Uterus (tissue), 4 donors: ENCODE results near the gene RTCB. TPM values are rescaled to one million over a fixed set of nuclear protein-coding genes. Genes with fewer than 3 reads are reported as not detected.

Experiments
- DNase-seq, 2 donors: peaks; one replicate each; pipeline ENCODE4 v3.0.0-alpha.2; 2019 to 2020
- H3K27ac ChIP-seq, 2 donors: fragments of 200-600 bp; sonication (generic); 1 replicate in 1 of 2; 2 replicates in 1 of 2; pipeline ENCODE4 v1.5.1; 2016 to 2018
- H3K27me3 ChIP-seq, 2 donors: fragments of 200-600 bp; sonication (generic); one replicate each; pipeline ENCODE4 v1.5.1; 2018 to 2019; ENCODE audit warnings: control low read depth in 1 of 2
- H3K36me3 ChIP-seq, 2 donors: fragments of 200-600 bp; sonication (generic); one replicate each; pipeline ENCODE4 v1.5.1; 2019; ENCODE audit warnings: control low read depth in 1 of 2
- H3K4me1 ChIP-seq, 2 donors: fragments of 200-600 bp; sonication (generic); one replicate each; pipeline ENCODE4 v1.5.1; 2018 to 2019; ENCODE audit warnings: control low read depth in 1 of 2
- H3K4me3 ChIP-seq, 2 donors: fragments of 200-600 bp; sonication (generic); 1 replicate in 1 of 2; 2 replicates in 1 of 2; pipeline ENCODE4 v1.5.1; 2018 to 2019; ENCODE audit warnings: mild to moderate bottlenecking in 1 of 2
- H3K9me3 ChIP-seq, 2 donors: fragments of 200-600 bp; sonication (generic); one replicate each; pipeline ENCODE4 v1.5.1; 2019; ENCODE audit warnings: control low read depth in 1 of 2
- POLR2A ChIP-seq, 2 donors: fragments of 450-650 bp; IDR thresholded peaks; one replicate each; pipeline ENCODE4 v1.6.1; 2016; ENCODE audit warnings: antibody characterized with exemption in 2 of 2, mild to moderate bottlenecking in 1 of 2, moderate library complexity in 1 of 2
- intact Hi-C: fragments of 100-400 bp; cut with DNase I; formaldehyde crosslinking; loops from one replicate; pipeline ENCODE4 v1.15.1; 2023; ENCODE audit warnings: low total_unique reads
- total RNA-seq, 4 donors: library from RNA; depleted of rRNA in 3 of 4; stranded (reverse); fragments of >200 nt in 3 of 4; gene quantifications; one replicate each; pipeline versions ENCODE4 v1.1.0 to v1.2.4, GENCODE V29; 2014 to 2023
- TF ChIP-seq, protein P1 (sequence below), 4 experiments: fragments of 200-600 bp in 2 of 4; fragments of 450-650 bp in 2 of 4; sonication (generic) in 2 of 4; IDR thresholded peaks; one replicate each; pipeline ENCODE4 v1.5.1; 2016 to 2019; ENCODE audit warnings: antibody characterized with exemption in 4 of 4, mild to moderate bottlenecking in 2 of 4, moderate library complexity in 1 of 4
- donor health status: DM: yes; HTN: yes; CAD: no.

Gene RTCB
- total RNA-seq, 4 donors from 2014 or later, result 57.2 to 118 (median 91.1) TPM

DNA sequence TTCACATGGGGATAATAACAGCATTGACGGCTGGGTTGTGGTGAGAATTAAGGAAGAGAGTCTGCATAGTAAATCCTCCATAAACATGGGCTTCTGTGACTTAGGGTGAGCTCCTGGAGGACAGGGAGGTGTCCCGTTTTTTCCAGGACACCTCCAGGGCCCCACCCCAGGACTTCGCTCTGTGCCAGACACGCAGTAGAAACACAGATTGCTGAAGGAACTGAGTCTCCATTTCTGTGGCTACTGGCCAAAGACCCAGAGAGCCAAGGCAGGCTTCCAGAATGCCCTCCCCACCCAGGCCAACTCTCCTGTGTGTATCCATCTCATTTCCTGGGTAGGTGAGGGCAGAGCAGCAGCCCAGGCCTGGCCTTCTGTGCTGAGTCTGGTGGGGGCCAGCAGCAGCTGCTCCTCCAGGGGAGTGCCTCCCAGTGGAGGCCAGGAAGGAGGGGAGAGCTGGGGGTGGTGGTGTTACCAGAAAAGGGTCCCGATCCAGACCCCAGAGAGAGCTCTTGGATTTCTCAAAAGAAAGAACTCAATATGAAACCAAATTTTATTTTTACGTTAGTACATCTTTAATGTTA, 63.9 kb downstream of the RTCB start:
- no peak overlapping the region for H3K4me3 ChIP-seq
- no peaks in the 10 kb centered on the region for H3K36me3 ChIP-seq
- no peak overlapping the region for H3K27ac ChIP-seq
- DNase-seq, result no peak
- intact Hi-C loops, result no loop called here
- no peak for TF ChIP-seq POLR2A (IDR thresholded peaks at IDR 0.05)
- TF ChIP-seq, protein P1, sequence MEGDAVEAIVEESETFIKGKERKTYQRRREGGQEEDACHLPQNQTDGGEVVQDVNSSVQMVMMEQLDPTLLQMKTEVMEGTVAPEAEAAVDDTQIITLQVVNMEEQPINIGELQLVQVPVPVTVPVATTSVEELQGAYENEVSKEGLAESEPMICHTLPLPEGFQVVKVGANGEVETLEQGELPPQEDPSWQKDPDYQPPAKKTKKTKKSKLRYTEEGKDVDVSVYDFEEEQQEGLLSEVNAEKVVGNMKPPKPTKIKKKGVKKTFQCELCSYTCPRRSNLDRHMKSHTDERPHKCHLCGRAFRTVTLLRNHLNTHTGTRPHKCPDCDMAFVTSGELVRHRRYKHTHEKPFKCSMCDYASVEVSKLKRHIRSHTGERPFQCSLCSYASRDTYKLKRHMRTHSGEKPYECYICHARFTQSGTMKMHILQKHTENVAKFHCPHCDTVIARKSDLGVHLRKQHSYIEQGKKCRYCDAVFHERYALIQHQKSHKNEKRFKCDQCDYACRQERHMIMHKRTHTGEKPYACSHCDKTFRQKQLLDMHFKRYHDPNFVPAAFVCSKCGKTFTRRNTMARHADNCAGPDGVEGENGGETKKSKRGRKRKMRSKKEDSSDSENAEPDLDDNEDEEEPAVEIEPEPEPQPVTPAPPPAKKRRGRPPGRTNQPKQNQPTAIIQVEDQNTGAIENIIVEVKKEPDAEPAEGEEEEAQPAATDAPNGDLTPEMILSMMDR (IDR thresholded peaks at IDR 0.05), result no peak
- no peaks in the 10 kb centered on the region for H3K4me1 ChIP-seq
- H3K9me3 ChIP-seq, result no peaks in the 10 kb centered on the region
- H3K27me3 ChIP-seq, result peaks cover 0 to 5% of the 10 kb centered on the region in 2 donors

DNA sequence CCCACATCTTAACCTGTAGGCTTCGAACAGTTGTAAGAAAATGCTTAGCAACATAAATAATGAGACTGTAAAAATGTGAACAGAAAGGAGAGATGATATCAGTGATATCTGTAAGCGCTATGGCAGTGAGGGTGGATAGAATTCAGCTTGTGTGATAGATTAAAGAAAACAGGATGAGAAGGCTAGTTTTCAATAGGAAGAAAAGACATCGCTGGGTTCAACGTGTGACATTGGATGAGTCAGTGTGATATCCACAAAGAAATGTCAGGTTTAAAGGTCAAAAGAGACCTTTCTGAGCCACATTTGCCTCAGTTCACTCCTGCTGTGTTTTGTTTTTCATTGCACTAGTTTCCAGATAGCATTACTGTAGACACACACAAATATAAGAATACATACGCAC, 68.1 kb downstream of the RTCB start:
- TF ChIP-seq POLR2A (IDR thresholded peaks at IDR 0.05), result no peak
- TF ChIP-seq, protein P1 (IDR thresholded peaks at IDR 0.05), result no peak
- no peaks in the 10 kb centered on the region for H3K36me3 ChIP-seq
- DNase-seq, result no peak
- no peak overlapping the region for H3K4me3 ChIP-seq
- intact Hi-C loops, result no loop called here
- H3K9me3 ChIP-seq, result no peaks in the 10 kb centered on the region
- peaks cover 0 to 5% of the 10 kb centered on the region in 2 donors for H3K27me3 ChIP-seq
- no peak overlapping the region for H3K27ac ChIP-seq
- H3K4me1 ChIP-seq, result no peaks in the 10 kb centered on the region

DNA sequence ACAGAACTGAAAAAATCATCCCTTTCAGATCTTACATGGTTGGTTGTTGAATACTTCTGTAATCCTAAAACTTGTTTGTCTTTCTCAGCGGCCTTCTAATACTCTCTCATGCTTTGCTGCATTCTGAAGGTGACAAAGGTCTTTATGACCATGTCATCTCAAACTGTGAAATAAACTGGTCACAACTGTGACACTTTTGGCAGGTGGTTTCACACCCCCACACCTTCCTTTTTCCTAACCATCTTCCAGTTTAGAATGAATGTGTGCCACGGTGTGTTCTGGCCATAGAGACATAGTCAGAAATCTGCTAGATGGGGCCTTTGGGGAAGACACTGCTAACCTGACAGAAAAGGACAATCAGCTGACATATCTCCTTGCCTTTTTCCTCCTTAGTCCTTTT, 69.1 kb downstream of the RTCB start:
- Histone ChIP-seq H3K4me3 (no peak overlapping the region), H3K27ac (no peak overlapping the region), H3K4me1 (no peaks in the 10 kb centered on the region), H3K36me3 (no peaks in the 10 kb centered on the region), H3K27me3 (peaks cover 0 to 5% of the 10 kb centered on the region in 2 donors), H3K9me3 (no peaks in the 10 kb centered on the region)
- TF ChIP-seq, protein P1 (IDR thresholded peaks at IDR 0.05), result no peak
- no peak for TF ChIP-seq POLR2A (IDR thresholded peaks at IDR 0.05)
- no peak for DNase-seq
- intact Hi-C loops, result no loop called here

DNA sequence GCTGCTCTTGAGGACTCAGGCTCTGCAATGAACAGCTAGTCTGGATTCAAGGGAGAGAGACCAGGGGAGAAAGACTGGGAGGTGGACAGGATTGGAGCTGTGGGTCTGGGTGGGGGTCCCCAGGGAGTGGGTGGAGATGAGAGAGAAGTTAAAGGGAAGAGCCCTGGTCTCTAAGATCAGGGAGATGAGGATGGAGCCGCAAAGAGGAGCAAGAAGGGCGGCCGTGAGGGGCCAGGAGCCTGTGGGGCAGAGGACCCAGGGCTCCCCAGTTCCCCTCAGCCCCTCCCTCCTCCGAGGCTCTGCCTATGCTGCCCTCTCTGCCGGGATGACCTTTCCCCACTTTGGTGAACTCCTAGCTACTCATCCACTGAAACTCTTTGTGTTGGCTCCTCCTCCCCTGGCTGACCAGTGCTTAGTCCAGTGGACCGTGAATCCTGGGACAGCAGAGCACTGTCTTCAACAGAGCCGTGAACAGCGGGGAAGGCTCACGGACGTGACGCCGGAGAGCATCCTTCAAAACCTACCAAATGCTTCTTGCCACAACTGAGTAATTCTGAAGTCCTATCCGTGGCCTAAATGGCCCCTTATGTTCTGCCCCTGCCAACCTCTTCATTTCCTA, 70.8 kb downstream of the RTCB start:
- intact Hi-C loops, result no loop called here
- Histone ChIP-seq H3K9me3 (no peaks in the 10 kb centered on the region), H3K36me3 (no peaks in the 10 kb centered on the region), H3K27ac (no peak overlapping the region), H3K4me3 (no peak overlapping the region), H3K4me1 (no peaks in the 10 kb centered on the region), H3K27me3 (peaks cover 0 to 5% of the 10 kb centered on the region in 2 donors)
- TF ChIP-seq POLR2A (IDR thresholded peaks at IDR 0.05), result no peak
- TF ChIP-seq, protein P1 (IDR thresholded peaks at IDR 0.05), result no peak
- no peak for DNase-seq

DNA sequence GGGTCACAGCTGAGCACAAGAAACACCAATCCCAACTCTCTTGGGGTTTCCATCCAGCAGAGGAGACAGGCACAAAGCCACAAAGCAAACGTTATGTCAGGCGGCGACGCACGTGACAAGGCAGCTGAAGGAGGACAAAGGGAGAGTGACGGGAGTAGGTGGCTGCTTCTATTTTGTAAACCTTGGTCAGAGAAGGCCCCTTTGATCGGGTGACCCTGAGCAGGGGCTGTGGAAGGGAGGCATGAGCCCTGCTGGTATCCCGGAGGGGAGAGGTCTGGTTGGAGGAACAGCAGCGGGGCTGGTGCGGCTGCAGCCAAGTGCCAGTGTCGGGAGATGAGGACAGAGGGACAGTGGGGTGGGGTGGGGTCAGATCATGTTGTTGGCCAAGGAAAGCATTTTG, 71.6 kb downstream of the RTCB start:
- TF ChIP-seq, protein P1 (IDR thresholded peaks at IDR 0.05), result no peak
- TF ChIP-seq POLR2A (IDR thresholded peaks at IDR 0.05), result no peak
- peaks cover 0 to 5% of the 10 kb centered on the region in 2 donors for H3K27me3 ChIP-seq
- H3K4me3 ChIP-seq, result no peak overlapping the region
- no peaks in the 10 kb centered on the region for H3K9me3 ChIP-seq
- intact Hi-C loops, result no loop called here
- no peak for DNase-seq
- no peaks in the 10 kb centered on the region for H3K4me1 ChIP-seq
- H3K36me3 ChIP-seq, result no peaks in the 10 kb centered on the region
- H3K27ac ChIP-seq, result no peak overlapping the region
